ENCODE results near the gene PWWP2B. TPM values are rescaled to one million over a fixed set of nuclear protein-coding genes. Genes with fewer than 3 reads are reported as not detected.
"Not testable (repeated sequence)": the region's sequence is repeated elsewhere in the genome, so short reads cannot be mapped to it uniquely, and the experiment has no call there.

PWWP2B gene
- total and polyA plus RNA-seq, 10 of the 15 experiments (the other 5 are each of a cell fraction or from before 2014, with no cell fraction given): 0.04 to 0.87 (median 0.35) TPM; not detected in 4

DNA sequence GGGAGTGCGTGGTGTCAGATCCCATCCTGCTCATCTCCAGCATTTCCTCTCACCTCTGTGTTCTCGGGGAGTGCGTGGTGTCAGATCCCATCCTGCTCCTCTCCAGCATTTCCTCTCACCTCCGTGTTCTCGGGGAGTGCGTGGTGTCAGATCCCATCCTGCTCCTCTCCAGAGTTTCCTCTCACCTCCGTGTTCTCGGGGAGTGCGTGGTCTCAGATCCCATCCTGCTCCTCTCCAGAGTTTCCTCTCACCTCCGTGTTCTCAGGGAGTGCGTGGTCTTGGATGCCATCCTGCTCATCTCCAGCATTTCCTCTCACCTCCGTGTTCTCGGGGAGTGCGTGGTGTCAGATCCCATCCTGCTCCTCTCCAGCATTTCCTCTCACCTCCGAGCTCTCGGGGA is 18.0 kb upstream of the PWWP2B start:
- FAIRE-seq; SMC1A ChIA-PET (ENCODE audit: uncharacterized antibody, unreplicated experiment); H2AFZ ChIP-seq (ENCODE audit: control insufficient read depth, low read depth, low read length); H3K36me3 ChIP-seq (ENCODE audit: control insufficient read depth in 2 of 2, insufficient read depth in 2 of 2, low read length in 1 of 2); RAD21 ChIA-PET (ENCODE audit: unreplicated experiment); intact Hi-C loops (cut with micrococcal nuclease; ENCODE audit: unreplicated experiment); H3K27ac ChIP-seq (ENCODE audit: control insufficient read depth, insufficient read depth); CTCF ChIA-PET; H4K20me1 ChIP-seq (ENCODE audit: control insufficient read depth, insufficient read depth); H3K79me2 ChIP-seq (ENCODE audit: control insufficient read depth, insufficient read depth, low read length); ATAC-seq; POLR2A ChIA-PET; H3K4me3 ChIP-seq; H3K4me2 ChIP-seq (ENCODE audit: control insufficient read depth, insufficient read depth); in situ Hi-C loops (cut with MboI); H3K9me3 ChIP-seq (replicated peaks; ENCODE audit: control insufficient read depth, insufficient read depth, low read length); H3K9ac ChIP-seq (ENCODE audit: control insufficient read depth, insufficient read depth, low read length); H3K27me3 ChIP-seq (replicated peaks in 1 of 2; ENCODE audit: control insufficient read depth in 2 of 2, insufficient read depth in 2 of 2, low read length in 1 of 2); BruUV-seq (replicated peaks); DNase-seq (ENCODE audit: low read depth, low spot score); H3K4me1 ChIP-seq (ENCODE audit: control insufficient read depth, insufficient read depth, low read length): not testable (repeated sequence)
- 46% methylated on average over 9 of the region's 16 CpGs for WGBS (ENCODE audit: insufficient coverage, insufficient replicate concordance, low lambda C conversion rate, missing lambda C conversion rate)

DNA sequence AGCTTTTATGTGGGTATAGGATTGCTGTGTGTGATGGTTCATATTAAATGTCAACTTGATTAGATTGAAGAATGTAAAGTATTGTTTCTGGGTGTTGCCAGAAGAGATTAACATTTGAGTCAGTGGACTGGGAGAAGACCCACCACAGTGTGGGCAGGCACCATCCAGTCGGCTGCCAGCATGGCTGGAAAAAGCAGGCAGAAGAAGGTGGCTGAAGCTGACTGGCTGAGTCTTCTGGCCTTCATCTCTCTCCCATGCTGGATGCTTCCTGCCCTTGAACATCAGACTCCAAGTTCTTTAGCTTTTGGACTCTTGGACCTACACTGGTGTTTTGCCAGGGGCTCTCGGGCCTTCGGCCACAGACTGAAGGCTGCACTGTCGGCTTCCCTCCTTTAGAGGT is 16.0 kb upstream of the PWWP2B start:
- BruUV-seq (replicated peaks); in situ Hi-C loops (cut with MboI); H3K79me2 ChIP-seq (ENCODE audit: control insufficient read depth, insufficient read depth, low read length); DNase-seq (ENCODE audit: low read depth, low spot score); H3K4me1 ChIP-seq (ENCODE audit: control insufficient read depth, insufficient read depth, low read length); RAD21 ChIA-PET (ENCODE audit: unreplicated experiment); SMC1A ChIA-PET (ENCODE audit: uncharacterized antibody, unreplicated experiment); H3K4me2 ChIP-seq (ENCODE audit: control insufficient read depth, insufficient read depth); H3K27ac ChIP-seq (ENCODE audit: control insufficient read depth, insufficient read depth); H3K36me3 ChIP-seq (ENCODE audit: control insufficient read depth in 2 of 2, insufficient read depth in 2 of 2, low read length in 1 of 2); H4K20me1 ChIP-seq (ENCODE audit: control insufficient read depth, insufficient read depth); H3K9me3 ChIP-seq (replicated peaks; ENCODE audit: control insufficient read depth, insufficient read depth, low read length); FAIRE-seq; H3K4me3 ChIP-seq; intact Hi-C loops (cut with micrococcal nuclease; ENCODE audit: unreplicated experiment); H3K9ac ChIP-seq (ENCODE audit: control insufficient read depth, insufficient read depth, low read length); H2AFZ ChIP-seq (ENCODE audit: control insufficient read depth, low read depth, low read length); H3K27me3 ChIP-seq (replicated peaks in 1 of 2; ENCODE audit: control insufficient read depth in 2 of 2, insufficient read depth in 2 of 2, low read length in 1 of 2); ATAC-seq; POLR2A ChIA-PET: not testable (repeated sequence)
- CTCF ChIA-PET: interaction anchor here (1.2 kb wide), 1 partner anchor 79 kb away, joined by 3 read pairs; no protein-coding TSS in a partner anchor
- 65% methylated on average over 4 of the region's 4 CpGs for WGBS (ENCODE audit: insufficient coverage, insufficient replicate concordance, low lambda C conversion rate, missing lambda C conversion rate)

DNA sequence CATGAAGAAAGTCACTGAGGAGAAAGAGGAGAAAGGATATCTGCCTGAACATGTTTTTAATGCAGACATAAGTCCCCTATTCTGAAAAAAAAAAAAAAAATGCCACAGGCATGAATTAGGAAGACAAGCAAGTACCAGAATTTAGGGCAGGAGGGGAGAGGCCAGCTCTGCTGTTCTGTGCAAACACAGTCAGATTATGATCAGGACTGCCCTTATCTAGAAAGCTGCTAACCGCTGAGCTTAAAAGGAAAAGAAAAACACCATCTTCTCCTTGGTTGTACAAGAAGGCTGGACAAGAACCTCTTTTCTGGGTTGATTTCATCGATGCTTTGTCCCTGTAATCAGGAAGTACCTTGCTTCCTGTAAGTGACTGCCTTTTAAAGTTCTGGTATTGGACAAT is 15.3 kb upstream of the PWWP2B start:
- Histone ChIP-seq H3K4me2 (ENCODE audit: control insufficient read depth, insufficient read depth) (no peak overlapping the region), H2AFZ (ENCODE audit: control insufficient read depth, low read depth, low read length) (no peak overlapping the region), H3K9me3 (replicated peaks; ENCODE audit: control insufficient read depth, insufficient read depth, low read length) (no peaks in the 10 kb centered on the region), H3K4me3 (no peak overlapping the region), H3K9ac (ENCODE audit: control insufficient read depth, insufficient read depth, low read length) (no peak overlapping the region), H4K20me1 (ENCODE audit: control insufficient read depth, insufficient read depth) (no peaks in the 10 kb centered on the region), H3K4me1 (ENCODE audit: control insufficient read depth, insufficient read depth, low read length) (no peaks in the 10 kb centered on the region), H3K79me2 (ENCODE audit: control insufficient read depth, insufficient read depth, low read length) (no peaks in the 10 kb centered on the region), H3K27ac (ENCODE audit: control insufficient read depth, insufficient read depth) (no peak overlapping the region), H3K27me3 (replicated peaks in 1 of 2; ENCODE audit: control insufficient read depth in 2 of 2, insufficient read depth in 2 of 2, low read length in 1 of 2) (no peaks in the 10 kb centered on the region), H3K36me3 (ENCODE audit: control insufficient read depth in 2 of 2, insufficient read depth in 2 of 2, low read length in 1 of 2) (no peaks in the 10 kb centered on the region)
- no TSS peak for BruUV-seq (replicated peaks)
- ChIA-PET SMC1A (ENCODE audit: uncharacterized antibody, unreplicated experiment) (no interaction called here), CTCF (interaction anchor here (0.5 to 0.6 kb wide), 2 partner anchors 145 to 934 kb away, joined by 3 read pairs; no protein-coding TSS in a partner anchor), RAD21 (ENCODE audit: unreplicated experiment) (no interaction called here), POLR2A (no interaction called here)
- TF ChIP-seq FOXK2 (IDR thresholded peaks at IDR 0.05): no peak
- no peak for TF ChIP-seq CBX5 (IDR thresholded peaks at IDR 0.05; ENCODE audit: low read depth)
- TF ChIP-seq, protein P1, sequence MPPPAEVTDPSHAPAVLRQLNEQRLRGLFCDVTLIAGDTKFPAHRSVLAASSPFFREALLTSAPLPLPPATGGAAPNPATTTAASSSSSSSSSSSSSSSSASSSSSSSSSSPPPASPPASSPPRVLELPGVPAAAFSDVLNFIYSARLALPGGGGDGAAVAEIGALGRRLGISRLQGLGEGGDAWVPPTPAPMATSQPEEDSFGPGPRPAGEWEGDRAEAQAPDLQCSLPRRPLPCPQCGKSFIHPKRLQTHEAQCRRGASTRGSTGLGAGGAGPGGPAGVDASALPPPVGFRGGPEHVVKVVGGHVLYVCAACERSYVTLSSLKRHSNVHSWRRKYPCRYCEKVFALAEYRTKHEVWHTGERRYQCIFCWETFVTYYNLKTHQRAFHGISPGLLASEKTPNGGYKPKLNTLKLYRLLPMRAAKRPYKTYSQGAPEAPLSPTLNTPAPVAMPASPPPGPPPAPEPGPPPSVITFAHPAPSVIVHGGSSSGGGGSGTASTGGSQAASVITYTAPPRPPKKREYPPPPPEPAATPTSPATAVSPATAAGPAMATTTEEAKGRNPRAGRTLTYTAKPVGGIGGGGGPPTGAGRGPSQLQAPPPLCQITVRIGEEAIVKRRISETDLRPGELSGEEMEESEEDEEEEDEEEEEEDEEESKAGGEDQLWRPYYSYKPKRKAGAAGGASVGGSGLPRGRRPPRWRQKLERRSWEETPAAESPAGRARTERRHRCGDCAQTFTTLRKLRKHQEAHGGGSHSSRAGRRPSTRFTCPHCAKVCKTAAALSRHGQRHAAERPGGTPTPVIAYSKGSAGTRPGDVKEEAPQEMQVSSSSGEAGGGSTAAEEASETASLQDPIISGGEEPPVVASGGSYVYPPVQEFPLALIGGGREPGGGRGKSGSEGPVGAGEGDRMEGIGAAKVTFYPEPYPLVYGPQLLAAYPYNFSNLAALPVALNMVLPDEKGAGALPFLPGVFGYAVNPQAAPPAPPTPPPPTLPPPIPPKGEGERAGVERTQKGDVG (CRISPR knock-in tag; IDR thresholded peaks at IDR 0.05): no peak
- TF ChIP-seq SREBF2 (IDR thresholded peaks at IDR 0.05; ENCODE audit: low read length): no peak
- TF ChIP-seq SUPT20H (IDR thresholded peaks at IDR 0.05; ENCODE audit: borderline replicate concordance, control insufficient read depth, low read depth, low read length): no peak
- DNase-seq (ENCODE audit: low read depth, low spot score) (no peak), FAIRE-seq (no peak), ATAC-seq (no peak)
- intact Hi-C loops (cut with micrococcal nuclease; ENCODE audit: unreplicated experiment): no loop called here
- WGBS (ENCODE audit: insufficient coverage, insufficient replicate concordance, low lambda C conversion rate, missing lambda C conversion rate): 0% methylated on average over 2 of the region's 2 CpGs
- in situ Hi-C loops (cut with MboI): no loop called here
